CD14-positive monocyte (primary cell): ENCODE results near the gene MANSC4. TPM values are rescaled to one million over a fixed set of nuclear protein-coding genes. Genes with fewer than 3 reads are reported as not detected.

Experiments used
- DNase-seq, 3 donors: peaks; one replicate each; pipeline ENCODE4 v3.0.0-alpha.2; 2011 to 2022
- H2AFZ ChIP-seq: 2 replicates; pipeline ENCODE4 v1.6.0; 2012; ENCODE audit warnings: mild to moderate bottlenecking, low read depth, low read length, inconsistent platforms; ENCODE audit not compliant: insufficient read depth, poor library complexity, severe bottlenecking
- H3K27ac ChIP-seq, 2 donors: 1 replicate in 1 of 2; 2 replicates in 1 of 2; pipeline ENCODE4 v1.5.1; 2012 to 2013; ENCODE audit warnings: low read length in 2 of 2, control low read depth in 1 of 2, inconsistent platforms in 1 of 2, low read depth in 1 of 2, mild to moderate bottlenecking in 1 of 2
- H3K27me3 ChIP-seq, 2 donors: one replicate each; pipeline versions ENCODE4 v1.6.0 to v1.6.1; 2011 to 2013; ENCODE audit warnings: low read length in 2 of 2; ENCODE audit not compliant: control insufficient read depth in 2 of 2, insufficient read depth in 2 of 2
- H3K36me3 ChIP-seq, 2 donors: replicated peaks in 1 of 2; 1 replicate in 1 of 2; 2 replicates in 1 of 2; pipeline versions ENCODE4 v1.5.1 to v1.6.1; 2012 to 2013; ENCODE audit warnings: low read length in 2 of 2, control low read depth in 1 of 2, inconsistent platforms in 1 of 2, mild to moderate bottlenecking in 1 of 2; ENCODE audit not compliant: insufficient read depth in 2 of 2, control insufficient read depth in 1 of 2
- H3K4me1 ChIP-seq, 2 donors: 1 replicate in 1 of 2; 2 replicates in 1 of 2; pipeline versions ENCODE4 v1.5.1 to v1.6.1; 2012 to 2013; ENCODE audit warnings: low read length in 2 of 2, control low read depth in 1 of 2, inconsistent platforms in 1 of 2, mild to moderate bottlenecking in 1 of 2, moderate library complexity in 1 of 2; ENCODE audit not compliant: insufficient read depth in 2 of 2, control insufficient read depth in 1 of 2
- H3K4me2 ChIP-seq: replicated peaks from 2 replicates; pipeline ENCODE3; 2012; ENCODE audit warnings: low read length, moderate library complexity, mild to moderate bottlenecking; ENCODE audit not compliant: poor library complexity, severe bottlenecking; ENCODE audit errors: extremely low read depth
- H3K4me3 ChIP-seq, 3 experiments: fragments of 200-600 bp in 1 of 3; sonication (generic) in 1 of 3; replicated peaks in 1 of 3; 1 replicate in 2 of 3; 2 replicates in 1 of 3; pipeline ENCODE4 v1.5.1; 2011 to 2013; ENCODE audit warnings: low read length in 3 of 3, mild to moderate bottlenecking in 3 of 3, control low read depth in 2 of 3, low read depth in 2 of 3, inconsistent platforms in 1 of 3, moderate library complexity in 1 of 3
- H3K79me2 ChIP-seq: 2 replicates; pipeline ENCODE4 v1.6.0; 2012; ENCODE audit warnings: mild to moderate bottlenecking, control low read depth, inconsistent platforms, low read length, moderate library complexity; ENCODE audit not compliant: insufficient read depth
- H3K9ac ChIP-seq: 2 replicates; pipeline ENCODE4 v1.6.0; 2017; ENCODE audit warnings: low read length, mild to moderate bottlenecking; ENCODE audit not compliant: insufficient read depth, poor library complexity, severe bottlenecking
- H3K9me3 ChIP-seq, 2 donors: replicated peaks in 1 of 2; 1 replicate in 1 of 2; 2 replicates in 1 of 2; pipeline versions ENCODE4 v1.5.1 to v1.6.1; 2012 to 2013; ENCODE audit warnings: low read length in 2 of 2, control low read depth in 1 of 2; ENCODE audit not compliant: control insufficient read depth in 1 of 2, insufficient read depth in 1 of 2
- H4K20me1 ChIP-seq: 2 replicates; pipeline ENCODE4 v1.6.0; 2012; ENCODE audit warnings: mild to moderate bottlenecking, low read length, control low read depth, moderate library complexity; ENCODE audit not compliant: insufficient read depth
- H3K27ac Mint-ChIP-seq, 7 donors: one replicate each; pipeline ENCODE4 v1.8.0; 2020; ENCODE audit warnings: mild to moderate bottlenecking in 7 of 7, mixed read lengths in 7 of 7, moderate library complexity in 6 of 7, inconsistent platforms in 2 of 7
- H3K27me3 Mint-ChIP-seq, 3 donors: one replicate each; pipeline ENCODE4 v1.8.0; 2021 to 2022; ENCODE audit warnings: low read depth in 3 of 3, mild to moderate bottlenecking in 3 of 3, mixed read lengths in 3 of 3, moderate library complexity in 3 of 3, inconsistent platforms in 1 of 3
- H3K36me3 Mint-ChIP-seq, 2 donors: one replicate each; pipeline ENCODE4 v1.8.0; 2020; ENCODE audit warnings: mixed read lengths in 2 of 2, inconsistent platforms in 1 of 2, mild to moderate bottlenecking in 1 of 2
- H3K4me1 Mint-ChIP-seq: one replicate; pipeline ENCODE4 v1.8.0; 2020; ENCODE audit warnings: mild to moderate bottlenecking, mixed read lengths
- H3K4me3 Mint-ChIP-seq, 2 donors: one replicate each; pipeline ENCODE4 v1.8.0; 2020; ENCODE audit warnings: mild to moderate bottlenecking in 2 of 2, mixed read lengths in 2 of 2, moderate library complexity in 1 of 2
- H3K9me3 Mint-ChIP-seq, 7 donors: one replicate each; pipeline ENCODE4 v1.8.0; 2020 to 2022; ENCODE audit warnings: mixed read lengths in 7 of 7, mild to moderate bottlenecking in 6 of 7, moderate library complexity in 6 of 7, inconsistent platforms in 2 of 7
- CTCF ChIP-seq: fragments of 200-600 bp; IDR thresholded peaks from one replicate; pipeline ENCODE4 v1.8.0; 2022; ENCODE audit warnings: antibody characterized with exemption, mild to moderate bottlenecking
- whole genome bisulfite sequencing: methylation state at CpG from one replicate; pipeline ENCODE4 v1.1.5; 2013; ENCODE audit warnings: missing lambda C conversion rate; ENCODE audit not compliant: insufficient coverage; 5-methylcytosine and 5-hydroxymethylcytosine counted together
- intact Hi-C, 2 donors: fragments of 100-400 bp; cut with micrococcal nuclease; formaldehyde crosslinking; loops; one replicate each; pipeline versions ENCODE4 v1.15.0 to v1.15.1; 2023
- polyA plus RNA-seq, 3 donors: library from polyadenylated mRNA; depleted of rRNA in 1 of 3; unstranded in 2 of 3; stranded (reverse) in 1 of 3; fragments of 300-500 nt in 2 of 3; fragments of >200 nt in 1 of 3; fragmentation: Illumina TruSeq in 2 of 3; gene quantifications; 1 replicate in 2 of 3; 2 replicates in 1 of 3; pipeline ENCODE4 v1.2.3, GENCODE V29; 2012 to 2021

MANSC4 gene
- polyA plus RNA-seq, 3 donors: not detected

GRCh38 chr12:27772328-27773049 is 7.5 kb downstream of the MANSC4 start:
- Mint-ChIP-seq H3K4me1 (peaks cover 7% of the 10 kb centered on the region), H3K4me3 (no peak overlapping the region), H3K27me3 (peaks cover 0 to 2% (median 2%) of the 10 kb centered on the region in 3 donors)

More at GRCh38 chr12:27772328-27773049, 7.5 kb downstream of the MANSC4 start:
- H3K27me3 ChIP-seq: no peaks in the 10 kb centered on the region
- intact Hi-C loops: no loop called here
- H3K9ac ChIP-seq: no peak overlapping the region
- no peak for TF ChIP-seq CTCF
- H2AFZ ChIP-seq: no peak overlapping the region
- no peaks in the 10 kb centered on the region for H3K36me3 ChIP-seq
- no peak overlapping the region for H3K4me2 ChIP-seq
- H3K9me3 ChIP-seq: no peaks in the 10 kb centered on the region
- H3K4me1 ChIP-seq: no peaks in the 10 kb centered on the region
- H3K27ac ChIP-seq: no peak overlapping the region
- Mint-ChIP-seq H3K36me3 (no peaks in the 10 kb centered on the region), H3K9me3 (no peaks in the 10 kb centered on the region), H3K27ac (no peak overlapping the region)
- H3K79me2 ChIP-seq: no peaks in the 10 kb centered on the region
- no peak overlapping the region for H3K4me3 ChIP-seq
- no peaks in the 10 kb centered on the region for H4K20me1 ChIP-seq
- no peak for DNase-seq
- no CpG with 5 or more reads among the region's 5 CpGs for WGBS
